Posterior vena cava (tissue), 2 donors: Measurements from ENCODE around the gene CRLF3. TPM values are rescaled to one million over a fixed set of nuclear protein-coding genes. Genes with fewer than 3 reads are reported as not detected.
"Not testable (repeated sequence)": the region's sequence is repeated elsewhere in the genome, so short reads cannot be mapped to it uniquely, and the experiment has no call there.

Experiments used
- DNase-seq: peaks from one replicate; pipeline ENCODE4 v3.0.0-alpha.2; 2020; ENCODE audit warnings: low spot score
- intact Hi-C, 2 donors: fragments of 100-400 bp; cut with DNase I; formaldehyde crosslinking; loops; one replicate each; pipeline versions ENCODE4 v1.14.1 to v1.14.2; 2022 to 2023
- total RNA-seq, 2 donors: library from RNA; stranded (reverse); fragmentation: NEBNext Ultra II Directional; extraction: Animal tissue kit (Norgen Biotek cat#: 25700); gene quantifications; one replicate each; pipeline ENCODE4 v1.2.1, GENCODE V29; 2021
- donor health status: DM: yes; HTN: yes; CAD: no.
- donor health status: DM: yes; HTN: yes; CAD: no.

The CRLF3 gene
- total RNA-seq, 2 donors from 2014 or later, result 8.1 to 10.1 TPM

DNA sequence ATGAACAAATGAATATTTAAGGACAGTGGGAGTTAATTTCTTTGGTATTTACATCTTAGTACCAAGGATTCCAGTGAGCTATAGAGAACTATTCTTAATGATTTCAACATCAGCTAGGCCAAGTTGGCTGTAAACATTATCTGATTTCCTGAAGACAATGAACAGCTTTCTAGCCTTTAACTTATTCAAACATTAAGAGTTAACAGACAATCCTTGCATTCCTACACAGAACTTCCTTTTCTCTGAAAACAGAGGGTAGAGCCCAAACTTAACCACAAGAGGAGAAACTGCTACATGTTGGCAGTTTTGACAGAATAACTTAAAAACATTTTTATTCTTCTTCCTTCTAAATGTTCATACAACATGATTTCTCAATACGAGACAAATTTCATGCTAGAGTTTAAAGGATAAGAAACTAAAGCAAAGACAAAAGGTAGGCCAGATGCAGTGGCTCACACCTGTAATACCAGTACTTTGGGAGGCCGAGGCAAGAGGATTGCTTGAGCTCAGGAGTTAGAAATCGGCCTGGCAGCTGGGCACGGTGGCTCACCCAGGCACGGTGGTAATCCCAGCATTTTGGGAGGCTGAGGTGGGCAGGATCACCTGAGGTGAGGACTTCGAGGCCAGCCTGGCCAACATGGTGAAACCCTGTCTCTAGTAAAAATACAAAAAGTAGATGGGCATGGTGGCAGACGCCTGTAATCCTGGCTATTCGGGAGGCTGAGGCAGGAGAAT, 4.4 kb downstream of the CRLF3 start:
- no peak for DNase-seq
- intact Hi-C loops, result no loop called here

DNA sequence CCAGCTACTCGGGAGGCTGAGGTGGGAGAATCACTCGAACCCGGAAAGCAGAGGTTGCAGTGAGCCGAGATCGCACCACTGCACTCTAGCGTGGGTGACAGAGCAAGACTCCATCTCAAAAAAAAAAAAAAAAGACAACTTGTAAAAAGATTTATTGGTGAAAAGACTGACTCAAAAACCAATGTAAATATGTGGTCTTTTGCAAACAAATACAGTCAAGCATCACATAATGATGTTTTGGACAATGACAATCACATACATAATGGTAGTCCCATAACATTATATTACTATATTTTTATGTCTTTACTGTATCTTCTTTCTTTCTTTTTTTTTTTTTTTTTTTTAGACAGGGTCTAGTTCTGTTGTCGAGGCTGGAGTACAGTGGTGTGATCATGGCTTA, 8.3 kb downstream of the CRLF3 start:
- no peak for DNase-seq
- intact Hi-C loops, result no loop called here

DNA sequence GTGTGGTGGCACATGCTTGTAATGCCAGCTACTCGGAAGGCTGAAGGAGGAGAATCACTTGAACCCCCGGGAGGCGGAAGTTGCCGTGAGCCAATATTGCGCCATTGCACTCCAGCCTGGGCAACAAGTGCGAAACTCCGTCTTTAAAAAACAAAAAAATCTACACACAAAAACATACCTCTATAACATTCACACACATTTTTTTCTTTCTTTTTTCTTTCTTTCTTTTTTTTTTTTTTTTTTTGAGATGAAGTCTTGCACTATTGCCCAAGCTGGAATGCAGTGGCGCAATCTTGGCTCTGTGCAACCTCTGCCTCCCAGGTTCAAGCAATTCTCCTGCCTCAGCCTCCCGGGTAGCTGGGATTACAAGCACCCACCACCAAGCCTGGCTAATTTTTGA, 9.6 kb downstream of the CRLF3 start:
- intact Hi-C loops, DNase-seq: not testable (repeated sequence)

DNA sequence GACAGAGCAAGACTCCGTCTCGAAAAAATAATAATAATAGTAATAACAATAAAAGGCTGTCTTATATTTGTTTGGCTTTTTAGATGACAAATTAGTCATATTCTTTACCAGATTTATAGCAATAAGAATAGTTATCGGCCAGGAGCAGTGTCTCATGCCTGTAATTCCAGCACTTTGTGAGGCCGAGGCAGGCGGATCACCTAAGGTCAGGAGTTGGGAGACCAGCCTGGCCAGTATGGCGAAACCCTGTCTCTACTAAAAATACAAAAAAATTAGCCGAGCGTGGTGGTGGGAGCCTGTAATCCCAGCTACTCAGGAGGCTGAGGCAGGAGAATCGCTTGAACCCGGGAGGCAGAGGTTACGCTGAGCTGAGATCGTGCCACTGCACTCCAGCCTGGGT, 10.3 kb downstream of the CRLF3 start:
- intact Hi-C loops, DNase-seq: not testable (repeated sequence)

DNA sequence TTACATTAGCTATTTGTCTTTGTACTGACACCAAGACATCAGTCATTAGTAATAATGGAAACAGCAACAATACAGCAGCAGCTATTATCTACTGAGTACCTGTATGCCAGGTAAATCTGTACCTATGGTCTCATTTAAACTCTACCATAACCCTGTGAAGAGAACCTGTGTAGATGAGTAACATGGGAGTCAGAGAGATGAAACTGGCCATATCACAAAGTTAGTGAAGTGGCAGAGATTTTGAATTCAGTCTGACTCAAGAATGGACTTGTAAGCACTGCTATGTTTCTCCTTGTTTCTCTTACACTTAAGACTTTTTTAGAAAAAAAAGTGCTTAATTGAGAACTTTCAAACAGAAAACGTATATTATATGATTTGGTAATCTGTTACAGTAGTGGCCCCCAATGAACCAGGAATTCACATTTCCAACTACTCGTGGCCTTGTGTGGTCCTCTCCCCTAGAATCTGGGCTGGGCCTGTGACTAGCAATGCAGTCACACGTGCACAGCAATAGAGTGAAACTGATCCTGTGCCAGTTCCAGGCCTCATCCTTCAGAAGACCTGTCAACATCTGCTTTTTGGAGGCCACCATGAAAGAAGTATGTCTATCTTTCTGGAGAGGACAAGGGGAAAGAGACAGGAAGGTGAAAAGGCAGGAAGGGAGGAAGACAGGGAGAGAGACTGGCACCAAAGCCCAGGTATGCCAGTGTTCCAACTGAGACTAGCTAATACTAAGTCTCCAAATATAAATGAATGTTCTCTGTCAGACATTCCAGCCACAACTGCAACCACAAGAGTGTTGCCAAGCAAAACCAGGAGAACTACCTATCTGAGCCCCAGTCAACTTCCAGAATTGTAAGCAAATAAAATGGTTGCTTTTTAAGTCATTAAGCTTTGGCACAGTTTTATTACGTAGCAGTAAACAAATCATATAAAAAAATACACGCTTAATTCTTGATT, 12.0 kb downstream of the CRLF3 start:
- DNase-seq, result no peak
- intact Hi-C loops, result no loop called here

DNA sequence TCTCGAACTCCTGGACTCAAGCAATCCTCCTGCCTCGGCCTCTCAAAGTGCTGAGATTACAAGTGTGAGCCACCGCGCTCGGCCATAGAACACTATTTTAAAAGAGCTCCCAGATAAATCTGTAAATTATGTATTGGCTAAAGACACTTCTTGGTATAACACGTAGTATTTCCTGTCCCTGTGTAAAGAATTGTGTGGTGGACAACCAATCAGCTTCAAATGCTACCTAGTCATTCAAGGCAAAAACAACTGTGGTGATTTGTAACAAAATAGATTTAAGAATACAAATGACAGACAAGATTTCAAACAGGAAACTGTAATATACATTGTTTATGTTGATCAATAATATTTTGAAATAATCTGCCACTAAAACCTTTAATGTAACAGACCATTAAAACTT, 14.6 kb downstream of the CRLF3 start:
- no peak for DNase-seq
- intact Hi-C loops, result loop anchor here in 1 of 2 donors (5.0 kb wide), 1 partner anchor 1082 kb away; no protein-coding TSS in a partner anchor

DNA sequence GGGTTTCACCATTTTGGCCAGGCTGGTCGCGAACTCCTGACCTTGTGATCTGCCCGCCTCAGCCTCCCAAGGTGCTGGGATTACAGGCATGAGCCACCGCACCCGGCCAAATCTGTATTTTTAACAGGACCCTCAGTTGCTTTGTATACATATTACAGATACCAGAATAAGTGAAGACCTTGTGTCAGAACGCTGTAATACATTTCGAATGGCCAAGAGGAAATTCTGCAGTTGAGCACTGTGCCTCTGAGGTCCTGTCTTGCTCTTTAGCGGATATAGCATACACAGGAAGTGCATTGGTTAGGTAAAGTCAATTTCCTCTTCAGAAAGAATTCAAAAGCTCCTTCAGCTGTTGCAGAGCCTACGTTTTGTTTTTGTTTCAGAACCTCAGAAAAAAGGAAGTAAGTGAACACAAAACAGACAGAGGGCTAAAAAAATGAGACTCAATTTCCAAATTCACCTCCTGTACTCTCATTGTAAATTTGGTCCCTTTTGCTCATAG, 15.7 kb downstream of the CRLF3 start:
- intact Hi-C loops, result loop anchor here in 1 of 2 donors (5.0 kb wide), 1 partner anchor 1083 kb away; no protein-coding TSS in a partner anchor
- DNase-seq, result no peak

DNA sequence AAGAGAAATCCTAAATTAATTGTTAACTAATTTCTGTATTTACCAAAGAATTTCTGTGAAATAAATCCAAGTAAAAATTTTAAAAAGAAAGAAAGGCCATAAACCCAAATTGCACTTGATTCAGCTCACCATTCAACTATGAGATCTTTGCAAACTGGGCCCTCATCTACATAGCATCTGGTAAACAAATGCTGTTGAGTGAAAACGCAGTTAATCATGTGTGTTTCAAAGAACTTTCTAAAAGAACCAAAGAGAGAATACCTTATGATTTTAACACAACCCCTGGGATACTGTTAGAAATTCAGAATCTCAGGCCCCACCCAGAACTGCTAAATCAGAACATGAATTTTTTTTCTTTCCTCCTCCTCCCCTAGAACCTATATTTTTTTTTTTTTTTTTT, 16.6 kb downstream of the CRLF3 start:
- intact Hi-C loops, result loop anchor here in 1 of 2 donors (5.0 kb wide), 1 partner anchor 1084 kb away; no protein-coding TSS in a partner anchor
- no peak for DNase-seq

DNA sequence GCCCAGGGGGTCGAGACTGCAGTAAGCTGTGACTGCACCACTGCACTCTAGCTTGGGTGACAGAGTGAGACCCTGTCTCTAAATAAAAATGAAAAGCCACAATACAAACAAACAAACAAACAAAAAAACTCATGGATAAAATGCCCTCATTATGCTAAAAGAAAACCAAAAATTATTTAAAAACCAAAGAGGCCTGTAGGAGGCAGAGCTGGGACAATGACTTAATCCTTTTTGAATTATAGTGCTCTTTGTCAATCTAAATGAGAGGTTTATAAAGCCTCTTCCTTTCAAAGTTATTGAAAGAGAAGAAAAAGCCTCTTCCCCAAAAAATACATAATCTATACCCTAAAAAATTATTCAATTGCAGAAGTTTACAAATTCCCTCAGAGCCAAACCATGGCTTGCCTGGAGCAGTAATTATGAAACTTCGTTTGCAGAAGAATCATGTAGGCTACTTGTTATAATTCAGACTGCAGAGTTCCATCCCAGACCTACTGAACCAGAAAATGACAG, 18.5 kb downstream of the CRLF3 start:
- DNase-seq, result no peak
- intact Hi-C loops, result loop anchor here in 1 of 2 donors (5.0 kb wide), 1 partner anchor 1086 kb away; no protein-coding TSS in a partner anchor

DNA sequence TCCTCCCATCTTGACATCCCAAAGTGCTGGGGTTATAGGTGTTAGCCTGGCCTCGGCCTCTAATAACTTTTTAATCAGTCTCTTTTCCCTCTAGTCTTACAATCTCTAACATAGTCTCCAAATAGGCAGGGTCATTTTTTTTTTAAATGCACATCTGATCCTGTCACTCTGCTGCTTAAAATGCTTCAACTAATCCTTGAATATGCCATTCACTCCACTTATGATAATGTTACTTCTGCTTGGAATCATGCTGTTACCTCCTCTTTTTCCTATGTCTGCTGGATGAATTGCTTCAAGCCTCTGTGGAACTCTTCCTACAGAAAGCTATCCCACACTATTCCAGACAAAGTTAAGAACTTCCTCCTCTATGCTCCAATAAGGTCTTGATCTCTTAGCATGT, 22.8 kb downstream of the CRLF3 start:
- DNase-seq, result no peak
- intact Hi-C loops, result no loop called here

DNA sequence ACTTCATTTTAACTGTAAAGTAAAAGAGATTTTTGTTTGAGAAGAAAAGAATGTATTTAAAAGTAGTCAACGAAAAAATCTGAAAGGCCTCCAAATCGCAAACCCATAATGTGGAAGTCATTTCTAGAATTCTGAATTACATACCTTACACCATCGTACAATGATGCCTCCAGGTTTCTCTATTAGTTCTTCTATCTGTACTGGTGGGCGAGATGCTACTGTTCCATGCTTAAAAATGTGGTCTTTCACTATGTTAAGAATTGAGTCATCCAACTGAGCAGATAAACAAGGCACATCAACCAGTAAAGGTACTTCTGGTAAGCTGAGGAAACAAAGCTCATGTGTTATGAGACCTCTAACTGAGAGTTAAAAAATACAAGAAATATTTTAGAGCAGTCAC, 28.5 kb downstream of the CRLF3 start:
- DNase-seq, result no peak
- intact Hi-C loops, result no loop called here

DNA sequence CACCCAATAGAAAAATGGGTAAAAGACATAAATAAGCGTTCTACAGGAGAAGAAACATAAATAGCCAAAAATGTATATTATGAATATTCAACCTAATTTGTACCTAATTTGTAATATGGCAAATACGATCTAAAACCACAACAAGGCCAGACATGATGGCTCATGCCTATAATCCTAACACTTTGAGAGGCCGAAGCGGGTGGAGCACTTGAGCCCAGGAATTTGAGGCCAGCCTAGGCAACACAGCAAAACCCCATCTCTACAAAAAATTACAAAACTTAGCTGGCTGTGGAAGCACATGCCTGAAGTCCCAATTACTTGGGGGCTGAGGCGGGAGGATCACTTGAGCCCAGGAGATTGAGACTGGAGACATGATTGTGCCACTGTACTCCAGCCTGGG, 30.1 kb downstream of the CRLF3 start:
- intact Hi-C loops, result no loop called here
- no peak for DNase-seq

DNA sequence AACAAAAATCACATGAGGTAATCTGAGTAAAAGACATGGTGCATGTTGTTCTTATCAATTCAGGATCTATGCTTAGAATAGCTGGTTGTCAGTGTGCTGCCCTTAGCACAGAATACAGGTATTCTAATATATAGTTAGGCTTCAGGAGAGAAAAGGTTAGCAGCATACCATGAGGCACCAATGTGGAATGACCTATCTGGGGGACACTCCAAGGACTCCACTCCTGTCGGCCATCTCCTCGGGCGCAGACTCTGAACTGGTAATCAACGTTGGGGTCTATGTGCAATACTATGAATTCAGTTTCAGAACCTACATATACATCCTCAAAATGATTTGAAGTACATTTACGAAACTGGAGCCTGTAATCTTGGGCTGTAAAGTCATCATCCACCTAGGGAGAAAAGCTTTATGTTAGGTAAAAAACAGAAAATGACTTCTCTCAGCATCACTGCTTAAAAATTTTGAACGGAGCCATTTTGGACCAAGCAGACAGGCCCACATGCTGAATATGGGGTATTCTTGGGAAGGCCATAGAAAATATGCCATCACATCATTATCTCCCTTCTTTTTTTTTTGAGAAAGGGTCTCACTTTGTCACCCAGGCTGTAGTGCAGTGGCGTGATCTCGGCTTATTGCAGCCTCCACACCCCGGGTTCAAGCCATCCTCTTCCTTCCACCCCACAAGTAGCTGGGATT, 31.1 kb downstream of the CRLF3 start:
- intact Hi-C loops, result no loop called here
- DNase-seq, result no peak

DNA sequence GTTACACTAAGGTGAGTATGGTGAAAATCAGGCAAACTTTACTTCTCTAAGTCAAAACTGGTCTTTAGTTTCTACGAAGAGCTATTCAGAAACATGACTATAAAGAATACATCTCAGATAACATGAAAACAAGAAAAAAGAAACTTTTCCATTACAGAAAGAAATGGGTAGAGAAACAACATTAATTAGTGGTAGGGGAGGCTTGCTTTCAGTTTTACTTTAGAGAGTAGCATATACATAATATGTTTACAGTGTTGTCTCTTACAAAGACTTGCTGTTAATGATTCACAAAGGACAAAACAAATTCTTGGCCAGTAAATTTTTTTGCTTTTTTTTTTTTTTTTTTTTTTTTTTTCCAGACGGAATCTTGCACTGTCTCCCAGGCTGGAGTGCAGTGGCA, 34.2 kb downstream of the CRLF3 start:
- intact Hi-C loops, result no loop called here
- DNase-seq, result no peak

DNA sequence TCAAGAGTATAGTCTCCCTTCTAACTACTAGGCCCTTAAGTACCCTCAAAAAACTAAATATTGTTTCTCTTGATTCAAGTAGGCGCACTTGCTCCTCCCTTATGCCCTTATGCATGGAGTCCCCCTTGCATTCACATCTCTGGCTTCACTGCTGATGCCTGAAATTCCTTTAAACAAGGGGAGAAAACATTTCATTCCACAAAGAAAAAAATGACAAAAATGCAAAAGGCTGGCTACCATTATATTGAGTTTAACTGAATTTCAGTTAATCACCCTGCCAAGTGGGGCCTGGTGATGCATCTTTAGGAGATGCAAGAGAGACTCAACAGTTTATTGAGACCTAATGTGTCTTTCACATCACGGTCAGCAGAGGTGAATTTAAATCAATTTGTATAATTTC, 35.6 kb downstream of the CRLF3 start:
- no peak for DNase-seq
- intact Hi-C loops, result no loop called here

DNA sequence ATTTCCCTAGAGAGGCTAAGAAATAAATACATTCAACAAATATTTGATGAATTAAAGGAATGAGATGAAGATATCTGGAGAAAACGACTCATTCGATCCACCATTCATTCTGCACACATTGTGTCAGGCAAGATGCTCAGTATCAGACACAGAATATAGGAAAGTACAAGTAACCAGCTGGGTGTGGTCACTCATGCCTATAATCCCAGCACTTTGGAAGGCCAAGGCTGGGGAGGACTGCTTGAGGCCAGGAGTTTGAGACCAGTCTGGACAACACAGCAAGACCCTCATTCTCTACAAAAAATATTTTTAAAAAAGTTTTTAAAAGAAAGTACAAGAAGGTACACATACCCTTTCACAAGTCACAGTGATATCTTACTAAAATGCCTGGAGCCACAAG, 42.3 kb downstream of the CRLF3 start:
- intact Hi-C loops, result no loop called here
- no peak for DNase-seq

DNA sequence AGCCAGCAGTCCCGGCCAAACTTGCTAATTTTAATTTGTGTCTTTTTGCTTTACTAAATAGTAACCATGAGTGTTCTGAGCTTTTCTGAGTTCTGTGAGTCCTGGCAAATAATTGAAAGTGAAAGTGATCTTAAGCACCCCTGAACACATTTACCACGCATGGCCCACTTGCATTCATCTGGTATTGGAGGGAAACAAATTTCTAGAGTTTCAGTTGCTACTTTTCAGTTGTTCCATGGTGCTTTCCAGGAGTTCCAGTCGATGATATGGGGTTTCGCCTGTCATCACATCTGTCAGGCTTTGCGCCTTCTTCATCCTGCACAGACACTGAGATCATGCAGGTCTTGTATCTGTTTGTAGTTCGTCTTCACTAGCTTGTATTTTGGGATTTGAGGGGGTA, 44.1 kb downstream of the CRLF3 start:
- DNase-seq, result no peak
- intact Hi-C loops, result no loop called here

DNA sequence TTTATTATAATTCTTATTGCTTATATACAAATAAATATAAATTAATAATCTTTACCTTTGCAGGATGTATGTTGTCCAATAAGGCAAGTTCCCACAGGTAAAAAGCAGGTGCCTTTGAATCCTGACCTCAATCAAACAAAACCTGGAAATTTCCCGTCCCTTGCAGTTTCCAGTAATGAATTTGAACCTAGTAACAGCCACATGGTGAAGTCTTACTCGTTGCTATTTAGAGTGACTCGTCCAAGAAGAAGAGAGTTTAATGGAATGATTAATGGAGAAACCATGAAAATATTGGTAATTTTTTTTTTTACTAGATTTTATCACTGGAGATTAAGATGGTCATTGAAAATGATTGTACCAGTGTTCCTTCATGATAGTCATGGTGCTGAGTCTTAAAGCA, 55.7 kb downstream of the CRLF3 start:
- DNase-seq, result not testable (repeated sequence)

More for the DNA sequence above, 55.7 kb downstream of the CRLF3 start:
- intact Hi-C loops, result not testable (repeated sequence)
